ENCODE measurements around the gene LPXN.

GRCh38 chr11:58606930-58607714 lies 31.5 kb upstream of the LPXN start:
- TF ChIP-seq CTCF (conservative IDR thresholded peaks at IDR 0.05; ENCODE audit: low read length) (no peak), EZH2phosphoT487 (IDR thresholded peaks at IDR 0.05; ENCODE audit: borderline replicate concordance) (no peak)
